ENCODE measurements around the gene IGSF9.

DNA sequence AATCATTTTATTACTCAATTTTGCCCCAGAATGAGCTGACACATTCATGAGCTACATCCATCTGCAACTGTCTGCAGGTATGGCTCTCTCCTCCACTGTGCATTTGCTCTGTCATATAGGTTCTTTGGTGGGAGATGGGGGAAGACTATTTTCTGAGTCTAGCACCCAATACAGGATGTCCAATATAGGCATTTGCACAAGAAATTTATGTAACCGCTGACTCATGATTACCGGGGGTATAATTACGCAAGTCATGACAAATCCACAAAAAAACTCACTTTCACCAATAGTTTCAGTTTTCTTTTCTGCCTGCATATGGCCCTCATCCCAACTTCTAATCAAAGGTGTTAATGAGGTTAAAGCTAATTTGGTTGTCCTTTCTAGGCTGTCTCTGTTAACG lies 65.4 kb downstream of the IGSF9 start:
- no peak for TF ChIP-seq EZH2 (optimal IDR thresholded peaks at IDR 0.05; ENCODE audit: low read depth, low read length)
- TF ChIP-seq, protein P1, sequence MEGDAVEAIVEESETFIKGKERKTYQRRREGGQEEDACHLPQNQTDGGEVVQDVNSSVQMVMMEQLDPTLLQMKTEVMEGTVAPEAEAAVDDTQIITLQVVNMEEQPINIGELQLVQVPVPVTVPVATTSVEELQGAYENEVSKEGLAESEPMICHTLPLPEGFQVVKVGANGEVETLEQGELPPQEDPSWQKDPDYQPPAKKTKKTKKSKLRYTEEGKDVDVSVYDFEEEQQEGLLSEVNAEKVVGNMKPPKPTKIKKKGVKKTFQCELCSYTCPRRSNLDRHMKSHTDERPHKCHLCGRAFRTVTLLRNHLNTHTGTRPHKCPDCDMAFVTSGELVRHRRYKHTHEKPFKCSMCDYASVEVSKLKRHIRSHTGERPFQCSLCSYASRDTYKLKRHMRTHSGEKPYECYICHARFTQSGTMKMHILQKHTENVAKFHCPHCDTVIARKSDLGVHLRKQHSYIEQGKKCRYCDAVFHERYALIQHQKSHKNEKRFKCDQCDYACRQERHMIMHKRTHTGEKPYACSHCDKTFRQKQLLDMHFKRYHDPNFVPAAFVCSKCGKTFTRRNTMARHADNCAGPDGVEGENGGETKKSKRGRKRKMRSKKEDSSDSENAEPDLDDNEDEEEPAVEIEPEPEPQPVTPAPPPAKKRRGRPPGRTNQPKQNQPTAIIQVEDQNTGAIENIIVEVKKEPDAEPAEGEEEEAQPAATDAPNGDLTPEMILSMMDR (IDR thresholded peaks at IDR 0.05; ENCODE audit: low read length): no peak

All from MM.1S (cell line).